ENCODE data around the gene ZC3H6.
"Not testable (repeated sequence)": the region's sequence is repeated elsewhere in the genome, so short reads cannot be mapped to it uniquely, and the experiment has no call there.

Gene ZC3H6

GRCh38 chr2:112282066-112282465, 6.7 kb downstream of the ZC3H6 start:
- not testable (repeated sequence) for DNase-seq

DNA sequence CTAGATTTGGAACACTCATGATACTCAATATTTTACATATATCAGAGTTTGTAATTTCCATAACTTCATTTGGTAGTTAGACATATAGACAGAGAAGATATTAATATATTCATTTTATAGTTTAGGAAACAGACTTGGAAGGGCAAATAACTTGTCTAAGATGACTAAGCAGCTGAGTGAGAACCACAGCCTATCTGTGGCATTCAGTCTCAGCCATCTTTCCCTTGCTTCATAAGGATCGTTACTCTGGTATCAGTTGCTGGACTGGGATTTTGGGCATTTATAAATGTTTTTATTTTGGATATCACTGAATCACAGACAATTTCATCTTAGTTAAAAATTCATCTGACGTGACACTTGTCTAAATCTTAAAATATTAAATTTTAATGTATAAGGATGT, 8.1 kb downstream of the ZC3H6 start:
- DNase-seq = not testable (repeated sequence)

DNA sequence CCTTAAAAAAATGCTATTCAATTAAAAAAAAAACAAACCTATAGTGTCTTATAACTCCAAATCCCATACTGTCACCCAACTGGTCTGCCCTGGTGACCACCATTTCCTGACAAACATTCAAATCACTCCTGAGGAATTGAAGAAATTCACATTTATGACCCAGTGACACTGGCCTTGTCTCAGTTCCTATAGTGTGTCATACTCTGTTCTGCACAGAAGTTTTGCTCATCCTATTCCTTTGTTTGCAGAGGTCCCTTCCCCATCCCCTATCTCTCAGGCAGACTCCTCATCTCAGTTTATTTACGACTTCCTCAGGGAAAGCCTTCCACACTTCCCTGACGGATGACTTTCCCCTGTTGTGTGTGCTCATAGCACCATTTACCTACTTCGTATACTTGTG, 14.7 kb downstream of the ZC3H6 start:
- no peak for DNase-seq

DNA sequence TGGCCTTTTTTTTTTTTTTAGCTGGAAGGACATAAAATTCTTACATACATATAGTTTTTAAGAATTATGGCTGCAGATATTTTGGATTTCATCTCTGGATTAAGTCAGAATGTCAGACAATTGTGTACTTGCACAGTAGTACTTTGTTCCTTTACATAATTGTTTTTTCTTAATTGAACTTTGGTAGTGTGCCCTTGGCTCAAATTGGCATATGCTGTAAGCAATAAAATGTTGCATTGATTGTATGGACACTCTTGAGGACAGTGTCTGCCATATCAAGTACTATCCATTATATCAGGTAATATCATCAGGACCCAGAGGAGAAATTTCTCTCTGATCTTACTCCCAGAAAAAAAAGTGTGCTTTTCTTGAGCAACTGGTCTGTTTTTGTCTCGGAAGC, 15.3 kb downstream of the ZC3H6 start:
- no peak for DNase-seq

- DNase-seq = no peak
These were observed 18.4 kb downstream of the ZC3H6 start for GRCh38 chr2:112293636-112294401.

- DNase-seq = no peak
These were observed 20.1 kb downstream of the ZC3H6 start for GRCh38 chr2:112295407-112296078.

DNA sequence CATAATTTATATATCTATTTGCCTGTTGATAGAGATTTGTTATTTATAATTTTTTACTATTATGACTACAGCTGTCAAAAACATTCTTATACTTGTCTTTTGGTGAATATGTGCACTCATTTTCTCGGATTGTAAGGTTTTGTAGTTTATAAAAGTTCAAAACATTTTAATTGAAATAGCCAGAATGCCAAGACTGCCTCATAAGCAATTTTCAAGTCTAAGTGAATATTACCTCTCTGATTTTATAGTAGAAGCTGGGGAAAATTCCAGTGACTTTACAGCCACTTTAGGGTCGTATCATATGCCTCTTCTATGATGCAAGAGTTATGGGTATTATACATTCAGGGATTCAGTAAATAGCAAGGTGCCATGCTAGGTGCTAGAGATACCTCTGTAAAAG, 21.0 kb downstream of the ZC3H6 start:
- DNase-seq = no peak

DNA sequence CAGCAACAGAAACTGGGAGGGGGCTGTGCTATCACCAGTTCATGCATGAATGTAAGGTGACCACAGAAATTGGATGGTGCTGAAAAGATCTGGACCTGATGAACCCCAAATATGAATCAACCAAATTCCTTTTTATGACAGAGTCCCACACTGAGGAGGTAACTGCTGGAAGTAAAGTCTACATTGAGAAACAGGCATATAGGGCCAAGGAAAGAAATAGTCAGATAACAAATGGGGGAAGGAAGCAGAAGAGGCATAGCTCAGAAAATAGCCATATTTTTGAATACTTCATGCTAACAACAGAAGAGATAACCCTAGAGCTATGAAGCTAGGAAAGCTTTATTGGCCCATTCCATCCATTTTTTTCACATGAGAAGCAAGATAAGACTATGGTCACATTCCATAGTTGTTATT, 25.8 kb downstream of the ZC3H6 start:
- DNase-seq = no peak

DNA sequence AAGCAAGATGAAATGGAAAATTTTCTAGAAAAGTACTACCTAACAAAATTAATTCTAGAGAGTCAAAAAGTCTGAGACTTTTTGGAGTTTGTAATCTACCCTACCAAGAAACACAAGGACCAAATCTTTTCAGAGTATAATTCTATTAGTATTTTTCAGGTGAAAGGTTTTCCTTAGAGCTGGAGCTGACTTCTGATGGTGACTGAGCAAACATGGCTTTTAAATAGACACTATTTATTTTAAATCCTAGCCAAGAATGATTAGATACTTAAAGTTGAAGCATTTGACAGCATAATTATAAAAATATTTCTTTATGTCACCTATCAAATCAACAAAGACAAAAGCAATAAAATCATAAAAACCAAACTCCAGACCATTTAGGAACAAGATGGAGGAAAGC, 26.6 kb downstream of the ZC3H6 start:
- no peak for DNase-seq

DNA sequence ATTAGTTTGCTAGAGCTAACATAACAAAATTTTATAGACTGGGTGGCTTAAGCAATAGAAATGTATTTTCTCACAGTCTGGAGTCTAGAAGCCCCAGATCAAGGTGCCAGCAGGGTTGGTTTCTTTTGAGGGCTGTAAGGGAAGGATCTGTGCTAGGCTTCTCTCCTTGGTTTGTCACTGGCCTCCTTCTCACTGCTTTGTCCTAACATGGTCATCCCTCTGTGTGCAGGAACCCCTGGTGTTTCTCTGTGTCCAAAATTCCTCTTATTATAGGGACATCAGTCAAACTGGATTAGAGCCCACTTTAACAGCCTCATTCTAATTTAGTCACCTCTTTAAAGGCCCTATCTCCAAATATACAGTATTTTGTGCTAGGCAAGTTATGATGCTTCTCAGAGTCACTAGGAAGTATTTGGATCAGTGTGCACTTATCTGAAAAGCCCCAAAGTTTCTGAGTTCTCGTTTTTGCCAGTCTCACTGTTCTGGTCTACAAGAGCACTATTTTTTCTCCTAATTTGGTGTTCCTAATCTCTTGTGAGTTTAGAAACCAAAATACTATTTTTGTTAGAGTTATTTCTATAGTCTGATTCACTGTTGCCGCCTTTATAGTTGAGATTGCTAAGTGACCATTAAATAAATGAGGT, 29.0 kb downstream of the ZC3H6 start:
- no peak for DNase-seq

GRCh38 chr2:112305132-112305531, 29.7 kb downstream of the ZC3H6 start:
- no peak for DNase-seq

- DNase-seq = no peak
These were observed 35.5 kb downstream of the ZC3H6 start for GRCh38 chr2:112310906-112311305.

- no peak for DNase-seq
These were observed 36.5 kb downstream of the ZC3H6 start for GRCh38 chr2:112311932-112312331.

GRCh38 chr2:112312821-112313220, 37.4 kb downstream of the ZC3H6 start:
- DNase-seq = no peak

DNA sequence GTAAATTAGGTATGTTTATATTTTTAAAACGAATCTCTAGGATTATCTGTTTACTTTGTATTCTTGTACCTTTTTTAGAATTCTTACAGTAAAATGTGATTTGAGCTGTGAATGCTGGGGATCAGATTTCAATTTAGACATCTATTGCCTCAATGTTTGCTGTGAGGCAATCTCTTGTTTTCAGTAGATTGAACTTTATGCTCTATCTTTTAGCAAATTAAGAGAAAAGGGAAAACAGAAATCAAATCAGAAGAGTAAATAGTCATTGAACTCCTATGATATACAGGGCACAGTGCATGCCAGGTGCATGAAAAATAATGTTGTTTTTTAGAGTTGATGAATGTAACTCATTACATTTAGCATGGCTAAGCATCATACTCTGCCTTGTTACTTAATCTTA, 39.5 kb downstream of the ZC3H6 start:
- no peak for DNase-seq

- DNase-seq = no peak
These were observed 42.1 kb downstream of the ZC3H6 start for GRCh38 chr2:112317303-112318158.

DNA sequence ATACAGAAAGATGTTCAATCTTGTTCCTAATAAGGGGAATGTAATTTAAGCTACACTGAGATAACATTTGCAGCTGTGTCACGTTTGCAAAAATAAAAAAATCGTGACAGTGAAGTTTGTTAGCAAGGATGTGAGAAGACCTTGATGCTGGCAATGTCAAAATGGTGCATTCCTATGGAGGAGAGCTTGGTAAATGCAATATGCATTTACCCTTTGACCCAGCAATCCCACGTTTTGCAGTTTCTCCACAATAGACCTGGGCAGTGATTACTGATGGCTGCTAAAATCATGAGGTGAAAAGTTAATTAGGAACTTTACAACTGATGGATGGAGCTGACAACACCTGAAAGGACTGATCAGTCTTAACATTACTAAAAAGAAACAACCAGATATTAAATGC, 43.1 kb downstream of the ZC3H6 start:
- DNase-seq = no peak

- DNase-seq = no peak
These were observed 46.3 kb downstream of the ZC3H6 start for GRCh38 chr2:112321375-112322320.

DNA sequence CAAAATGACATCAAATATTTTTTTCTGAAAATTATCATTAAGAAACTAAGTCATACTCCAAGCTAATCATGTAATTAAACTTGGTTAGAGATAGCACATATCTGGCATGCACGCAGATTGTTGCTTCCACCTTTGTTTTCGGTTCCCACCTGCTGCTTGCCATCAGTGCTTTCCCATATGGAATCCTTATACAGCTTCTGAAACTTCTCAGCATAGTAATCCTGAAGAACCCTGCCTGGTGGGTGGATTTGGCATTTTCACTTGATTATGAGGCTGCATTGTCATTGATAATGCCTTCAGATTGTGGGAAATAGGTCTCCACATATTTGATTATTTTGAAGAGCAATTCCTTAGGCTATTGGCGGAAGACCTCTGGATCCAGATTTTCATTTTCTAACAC, 47.5 kb downstream of the ZC3H6 start:
- no peak for DNase-seq

- no peak for DNase-seq
These were observed 56.8 kb downstream of the ZC3H6 start for GRCh38 chr2:112332123-112332696.

- DNase-seq = no peak
These were observed 60.2 kb downstream of the ZC3H6 start for GRCh38 chr2:112335600-112335999.

DNA sequence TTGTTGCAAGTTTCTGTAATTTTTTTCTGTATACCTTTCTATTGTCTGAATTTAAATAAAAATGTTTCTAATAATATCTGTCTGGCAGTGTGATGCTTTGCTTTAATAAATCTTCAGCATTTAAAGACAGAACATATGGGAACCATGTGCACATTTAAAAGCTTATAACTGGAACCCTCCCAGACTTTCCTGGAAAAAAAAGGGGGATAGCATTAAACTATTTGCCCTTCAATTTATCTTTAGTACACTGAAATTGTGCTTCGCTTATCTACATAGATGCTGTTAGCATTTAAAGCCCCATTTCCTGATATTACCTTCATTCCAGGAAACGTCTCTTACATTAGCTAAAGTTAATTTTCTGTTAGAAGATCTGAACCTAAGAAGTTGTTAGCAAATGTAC, 64.6 kb downstream of the ZC3H6 start:
- no peak for DNase-seq
